ENCODE measurements around the gene ARHGEF10L. TPM values are rescaled to one million over a fixed set of nuclear protein-coding genes. Genes with fewer than 3 reads are reported as not detected.
A peak's percentile ranks its signal among the peaks of the same experiment; 100 is the strongest.

Gene ARHGEF10L
- total RNA-seq, 1 donor from 2014 or later: 24.0 TPM

GRCh38 chr1:17570228-17570627, 30.7 kb downstream of the ARHGEF10L start:
- H3K4me1 Mint-ChIP-seq (ENCODE audit: unreplicated experiment): peaks cover 71% of the 10 kb centered on the region

GRCh38 chr1:17572264-17572985, 32.9 kb downstream of the ARHGEF10L start:
- DNase-seq (ENCODE audit: extremely low spot score, unreplicated experiment): no peak
- Mint-ChIP-seq H3K27ac (ENCODE audit: unreplicated experiment) (peak overlapping the region; percentile 14), H3K9me3 (ENCODE audit: unreplicated experiment) (no peaks in the 10 kb centered on the region), H3K27me3 (ENCODE audit: unreplicated experiment) (no peaks in the 10 kb centered on the region), H3K36me3 (ENCODE audit: unreplicated experiment) (no peaks in the 10 kb centered on the region), H3K4me3 (ENCODE audit: unreplicated experiment) (no peak overlapping the region), H3K4me1 (ENCODE audit: unreplicated experiment) (peaks cover 71% of the 10 kb centered on the region)
- TF ChIP-seq CTCF (IDR thresholded peaks at IDR 0.05): peak; percentile 13

More at GRCh38 chr1:17570228-17570627, 30.7 kb downstream of the ARHGEF10L start:
- no peak for DNase-seq (ENCODE audit: extremely low spot score, unreplicated experiment)
- TF ChIP-seq CTCF (IDR thresholded peaks at IDR 0.05): no peak
- Mint-ChIP-seq H3K27ac (ENCODE audit: unreplicated experiment) (peak overlapping the region; percentile 97), H3K36me3 (ENCODE audit: unreplicated experiment) (no peaks in the 10 kb centered on the region), H3K27me3 (ENCODE audit: unreplicated experiment) (no peaks in the 10 kb centered on the region), H3K9me3 (ENCODE audit: unreplicated experiment) (no peaks in the 10 kb centered on the region), H3K4me3 (ENCODE audit: unreplicated experiment) (no peak overlapping the region)

GRCh38 chr1:17573518-17574041, 34.1 kb downstream of the ARHGEF10L start:
- Mint-ChIP-seq H3K4me1 (ENCODE audit: unreplicated experiment) (peaks cover 64% of the 10 kb centered on the region), H3K4me3 (ENCODE audit: unreplicated experiment) (no peak overlapping the region), H3K27ac (ENCODE audit: unreplicated experiment) (peak overlapping the region; percentile 52), H3K27me3 (ENCODE audit: unreplicated experiment) (no peaks in the 10 kb centered on the region), H3K9me3 (ENCODE audit: unreplicated experiment) (no peaks in the 10 kb centered on the region), H3K36me3 (ENCODE audit: unreplicated experiment) (no peaks in the 10 kb centered on the region)
- TF ChIP-seq CTCF (IDR thresholded peaks at IDR 0.05): no peak
- DNase-seq (ENCODE audit: extremely low spot score, unreplicated experiment): no peak

GRCh38 chr1:17574516-17574915, 35.0 kb downstream of the ARHGEF10L start:
- Mint-ChIP-seq H3K4me1 (ENCODE audit: unreplicated experiment) (peaks cover 60% of the 10 kb centered on the region), H3K36me3 (ENCODE audit: unreplicated experiment) (no peaks in the 10 kb centered on the region), H3K4me3 (ENCODE audit: unreplicated experiment) (no peak overlapping the region), H3K9me3 (ENCODE audit: unreplicated experiment) (no peaks in the 10 kb centered on the region), H3K27me3 (ENCODE audit: unreplicated experiment) (no peaks in the 10 kb centered on the region), H3K27ac (ENCODE audit: unreplicated experiment) (no peak overlapping the region)
- DNase-seq (ENCODE audit: extremely low spot score, unreplicated experiment): no peak
- TF ChIP-seq CTCF (IDR thresholded peaks at IDR 0.05): peak; percentile 37

GRCh38 chr1:17575797-17576518, 36.5 kb downstream of the ARHGEF10L start:
- H3K4me3 Mint-ChIP-seq (ENCODE audit: unreplicated experiment): no peak overlapping the region
- H3K9me3 Mint-ChIP-seq (ENCODE audit: unreplicated experiment): no peaks in the 10 kb centered on the region
- peak overlapping the region; percentile 32 for H3K27ac Mint-ChIP-seq (ENCODE audit: unreplicated experiment)
- H3K36me3 Mint-ChIP-seq (ENCODE audit: unreplicated experiment): no peaks in the 10 kb centered on the region
- no peaks in the 10 kb centered on the region for H3K27me3 Mint-ChIP-seq (ENCODE audit: unreplicated experiment)
- no peak for TF ChIP-seq CTCF (IDR thresholded peaks at IDR 0.05)
- peaks cover 60% of the 10 kb centered on the region for H3K4me1 Mint-ChIP-seq (ENCODE audit: unreplicated experiment)
- no peak for DNase-seq (ENCODE audit: extremely low spot score, unreplicated experiment)

Measured in osteocyte (in vitro differentiated cells).